ENCODE data around the gene SYPL2.
"Not testable (repeated sequence)": the region's sequence is repeated elsewhere in the genome, so short reads cannot be mapped to it uniquely, and the experiment has no call there.

Gene SYPL2

GRCh38 chr1:109472779-109473178 is 6.4 kb downstream of the SYPL2 start:
- Histone ChIP-seq H3K36me3 (ENCODE audit: insufficient read depth, low read length) (no peaks in the 10 kb centered on the region), H3K4me1 (ENCODE audit: insufficient read depth, low read length) (peaks cover 14% of the 10 kb centered on the region; the same call in 1 of the 2 replicates), H3K27me3 (ENCODE audit: insufficient read depth, low read length) (peaks cover 28% of the 10 kb centered on the region), H3K9ac (ENCODE audit: low read depth, low read length) (no peak overlapping the region), H3K4me3 (ENCODE audit: low read length) (no peak overlapping the region), H3K9me3 (ENCODE audit: insufficient read depth, low read depth, low read length) (no peaks in the 10 kb centered on the region), H3K27ac (ENCODE audit: low read depth, low read length) (no peak overlapping the region)
- WGBS = 70% methylated on average over 3 of the region's 3 CpGs

GRCh38 chr1:109473284-109474057 is 7.1 kb downstream of the SYPL2 start:
- H3K36me3 ChIP-seq (ENCODE audit: insufficient read depth, low read length); H3K9ac ChIP-seq (ENCODE audit: low read depth, low read length); H3K4me3 ChIP-seq (ENCODE audit: low read length); H3K4me1 ChIP-seq (ENCODE audit: insufficient read depth, low read length); H3K27ac ChIP-seq (ENCODE audit: low read depth, low read length); H3K9me3 ChIP-seq (ENCODE audit: insufficient read depth, low read depth, low read length): not testable (repeated sequence)
- 93% methylated on average over 12 of the region's 12 CpGs for WGBS
- peaks cover 23% of the 10 kb centered on the region for H3K27me3 ChIP-seq (ENCODE audit: insufficient read depth, low read length)

- WGBS = 85% methylated on average over 1 of the region's 1 CpG
These were observed 8.4 kb downstream of the SYPL2 start for GRCh38 chr1:109474697-109475096.

GRCh38 chr1:109475261-109475660 is 8.9 kb downstream of the SYPL2 start:
- no peak overlapping the region for H3K9ac ChIP-seq (ENCODE audit: low read depth, low read length)
- H3K9me3 ChIP-seq (ENCODE audit: insufficient read depth, low read depth, low read length) = no peaks in the 10 kb centered on the region
- no peak overlapping the region for H3K4me3 ChIP-seq (ENCODE audit: low read length)
- peaks cover 16% of the 10 kb centered on the region; the same call in 1 of the 2 replicates for H3K27me3 ChIP-seq (ENCODE audit: insufficient read depth, low read length)
- no peaks in the 10 kb centered on the region for H3K4me1 ChIP-seq (ENCODE audit: insufficient read depth, low read length)
- WGBS = 84% methylated on average over 9 of the region's 9 CpGs
- no peak overlapping the region for H3K27ac ChIP-seq (ENCODE audit: low read depth, low read length)
- H3K36me3 ChIP-seq (ENCODE audit: insufficient read depth, low read length) = no peaks in the 10 kb centered on the region

More at GRCh38 chr1:109474697-109475096, 8.4 kb downstream of the SYPL2 start:
- Histone ChIP-seq H3K4me1 (ENCODE audit: insufficient read depth, low read length) (no peaks in the 10 kb centered on the region), H3K27ac (ENCODE audit: low read depth, low read length) (no peak overlapping the region), H3K9ac (ENCODE audit: low read depth, low read length) (no peak overlapping the region), H3K4me3 (ENCODE audit: low read length) (no peak overlapping the region), H3K36me3 (ENCODE audit: insufficient read depth, low read length) (no peaks in the 10 kb centered on the region), H3K27me3 (ENCODE audit: insufficient read depth, low read length) (peaks cover 18% of the 10 kb centered on the region; the same call in 1 of the 2 replicates), H3K9me3 (ENCODE audit: insufficient read depth, low read depth, low read length) (no peaks in the 10 kb centered on the region)

GRCh38 chr1:109476825-109477224 is 10.5 kb downstream of the SYPL2 start:
- Histone ChIP-seq H3K9ac (ENCODE audit: low read depth, low read length) (no peak overlapping the region), H3K27me3 (ENCODE audit: insufficient read depth, low read length) (peaks cover 14% of the 10 kb centered on the region; the same call in 1 of the 2 replicates), H3K4me1 (ENCODE audit: insufficient read depth, low read length) (no peaks in the 10 kb centered on the region), H3K36me3 (ENCODE audit: insufficient read depth, low read length) (no peaks in the 10 kb centered on the region), H3K9me3 (ENCODE audit: insufficient read depth, low read depth, low read length) (no peaks in the 10 kb centered on the region), H3K27ac (ENCODE audit: low read depth, low read length) (no peak overlapping the region), H3K4me3 (ENCODE audit: low read length) (no peak overlapping the region)
- WGBS = 85% methylated on average over 8 of the region's 8 CpGs

- H3K36me3 ChIP-seq (ENCODE audit: insufficient read depth, low read length) = no peaks in the 10 kb centered on the region
- H3K4me3 ChIP-seq (ENCODE audit: low read length) = no peak overlapping the region
- no peak overlapping the region for H3K27ac ChIP-seq (ENCODE audit: low read depth, low read length)
- H3K4me1 ChIP-seq (ENCODE audit: insufficient read depth, low read length) = peaks cover under 1% of the 10 kb centered on the region; the same call in 1 of the 2 replicates
- H3K27me3 ChIP-seq (ENCODE audit: insufficient read depth, low read length) = peaks cover 20% of the 10 kb centered on the region
- no peak overlapping the region for H3K9ac ChIP-seq (ENCODE audit: low read depth, low read length)
- WGBS = 78% methylated on average over 6 of the region's 6 CpGs
- no peaks in the 10 kb centered on the region for H3K9me3 ChIP-seq (ENCODE audit: insufficient read depth, low read depth, low read length)
These were observed 11.5 kb downstream of the SYPL2 start for GRCh38 chr1:109477821-109478220.

- Histone ChIP-seq H3K27me3 (ENCODE audit: insufficient read depth, low read length) (peaks cover 24% of the 10 kb centered on the region), H3K36me3 (ENCODE audit: insufficient read depth, low read length) (no peaks in the 10 kb centered on the region), H3K27ac (ENCODE audit: low read depth, low read length) (no peak overlapping the region), H3K4me1 (ENCODE audit: insufficient read depth, low read length) (peaks cover 4% of the 10 kb centered on the region; the same call in 1 of the 2 replicates), H3K4me3 (ENCODE audit: low read length) (no peak overlapping the region), H3K9ac (ENCODE audit: low read depth, low read length) (no peak overlapping the region), H3K9me3 (ENCODE audit: insufficient read depth, low read depth, low read length) (no peaks in the 10 kb centered on the region)
- 35% methylated on average over 7 of the region's 7 CpGs for WGBS
These were observed 12.5 kb downstream of the SYPL2 start for GRCh38 chr1:109478806-109479205.

GRCh38 chr1:109479311-109479710 is 13.0 kb downstream of the SYPL2 start:
- no peak overlapping the region for H3K4me3 ChIP-seq (ENCODE audit: low read length)
- H3K27me3 ChIP-seq (ENCODE audit: insufficient read depth, low read length) = peaks cover 24% of the 10 kb centered on the region
- 81% methylated on average over 5 of the region's 5 CpGs for WGBS
- no peak overlapping the region for H3K27ac ChIP-seq (ENCODE audit: low read depth, low read length)
- H3K4me1 ChIP-seq (ENCODE audit: insufficient read depth, low read length) = peaks cover 4% of the 10 kb centered on the region; the same call in 1 of the 2 replicates
- no peaks in the 10 kb centered on the region for H3K36me3 ChIP-seq (ENCODE audit: insufficient read depth, low read length)
- no peak overlapping the region for H3K9ac ChIP-seq (ENCODE audit: low read depth, low read length)
- H3K9me3 ChIP-seq (ENCODE audit: insufficient read depth, low read depth, low read length) = no peaks in the 10 kb centered on the region

GRCh38 chr1:109479901-109480300 is 13.6 kb downstream of the SYPL2 start:
- Histone ChIP-seq H3K4me3 (ENCODE audit: low read length) (no peak overlapping the region), H3K4me1 (ENCODE audit: insufficient read depth, low read length) (peaks cover 4% of the 10 kb centered on the region; the same call in 1 of the 2 replicates), H3K9ac (ENCODE audit: low read depth, low read length) (no peak overlapping the region), H3K27ac (ENCODE audit: low read depth, low read length) (no peak overlapping the region), H3K36me3 (ENCODE audit: insufficient read depth, low read length) (no peaks in the 10 kb centered on the region), H3K27me3 (ENCODE audit: insufficient read depth, low read length) (peaks cover 24% of the 10 kb centered on the region), H3K9me3 (ENCODE audit: insufficient read depth, low read depth, low read length) (no peaks in the 10 kb centered on the region)
- WGBS = 89% methylated on average over 3 of the region's 3 CpGs

- H3K4me1 ChIP-seq (ENCODE audit: insufficient read depth, low read length) = peaks cover 9% of the 10 kb centered on the region; the same call in 1 of the 2 replicates
- no peak overlapping the region for H3K4me3 ChIP-seq (ENCODE audit: low read length)
- H3K27ac ChIP-seq (ENCODE audit: low read depth, low read length) = no peak overlapping the region
- peaks cover 5% of the 10 kb centered on the region; the same call in 1 of the 2 replicates for H3K36me3 ChIP-seq (ENCODE audit: insufficient read depth, low read length)
- no peaks in the 10 kb centered on the region for H3K9me3 ChIP-seq (ENCODE audit: insufficient read depth, low read depth, low read length)
- WGBS = 90% methylated on average over 2 of the region's 2 CpGs
- peaks cover 19% of the 10 kb centered on the region for H3K27me3 ChIP-seq (ENCODE audit: insufficient read depth, low read length)
- H3K9ac ChIP-seq (ENCODE audit: low read depth, low read length) = no peak overlapping the region
These were observed 15.3 kb downstream of the SYPL2 start for GRCh38 chr1:109481646-109482045.

GRCh38 chr1:109482242-109482641 is 15.9 kb downstream of the SYPL2 start:
- H3K4me1 ChIP-seq (ENCODE audit: insufficient read depth, low read length) = peaks cover 9% of the 10 kb centered on the region; the same call in 1 of the 2 replicates

More at GRCh38 chr1:109482242-109482641, 15.9 kb downstream of the SYPL2 start:
- H3K27me3 ChIP-seq (ENCODE audit: insufficient read depth, low read length) = peaks cover 19% of the 10 kb centered on the region
- no peak overlapping the region for H3K9ac ChIP-seq (ENCODE audit: low read depth, low read length)
- no peak overlapping the region for H3K27ac ChIP-seq (ENCODE audit: low read depth, low read length)
- H3K9me3 ChIP-seq (ENCODE audit: insufficient read depth, low read depth, low read length) = no peaks in the 10 kb centered on the region
- H3K4me3 ChIP-seq (ENCODE audit: low read length) = no peak overlapping the region
- H3K36me3 ChIP-seq (ENCODE audit: insufficient read depth, low read length) = peaks cover 5% of the 10 kb centered on the region; the same call in 1 of the 2 replicates
